Measurements from ENCODE around the gene MYO1B.
A peak's percentile ranks its signal among the peaks of the same experiment; 100 is the strongest.

Gene MYO1B

DNA sequence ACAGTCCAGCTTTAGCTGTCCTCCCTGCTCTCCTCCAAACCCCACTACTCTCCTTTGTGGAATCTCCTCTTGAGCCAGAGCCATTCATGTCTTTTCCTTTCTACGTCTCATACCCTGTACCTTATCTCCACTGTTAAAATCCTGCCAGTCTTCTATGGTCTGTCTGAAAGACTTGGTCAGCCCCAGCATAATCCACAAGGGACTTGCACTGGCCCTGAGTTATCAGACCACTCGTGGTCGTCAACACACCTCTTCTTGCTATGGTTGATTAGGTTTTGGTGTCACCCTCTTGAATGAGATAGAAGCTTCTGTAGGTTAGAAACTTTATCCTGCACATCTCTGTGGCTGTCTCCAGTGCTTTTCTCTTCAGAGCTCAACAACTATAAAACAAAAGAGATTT lies 56.8 kb downstream of the MYO1B start:
- no peak for DNase-seq

DNA sequence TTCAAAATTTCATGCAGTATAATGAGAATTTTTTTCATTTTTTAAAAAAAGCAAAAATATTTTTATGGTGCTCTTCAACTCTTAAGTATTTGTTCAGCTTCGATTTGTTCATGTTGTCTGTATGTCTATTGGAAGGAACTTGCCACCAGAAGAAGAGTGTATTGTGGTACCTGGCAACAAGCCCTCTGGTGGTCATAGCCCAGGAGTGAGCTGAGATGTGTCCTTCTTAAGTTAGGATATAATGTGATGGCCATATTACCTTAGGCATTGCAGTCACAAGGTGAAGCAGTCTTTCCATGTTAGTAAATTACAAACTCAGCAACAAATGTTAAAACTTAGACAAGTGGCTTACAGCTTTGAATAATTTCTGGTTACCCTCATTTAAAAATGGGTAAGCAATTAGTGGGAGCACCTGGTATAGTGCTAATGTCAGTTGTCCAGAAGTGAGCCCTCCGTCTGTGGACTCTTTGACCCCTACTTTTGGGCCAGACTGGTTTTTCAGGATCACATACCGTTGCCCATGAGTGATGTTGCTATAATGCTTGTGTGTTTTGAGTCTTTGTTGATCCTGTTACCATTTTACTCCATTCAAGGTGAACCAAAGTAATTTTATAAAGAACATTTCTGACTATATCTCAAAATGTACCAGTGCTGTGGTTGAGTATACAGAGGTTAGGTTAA lies 57.4 kb downstream of the MYO1B start:
- no peak for DNase-seq

DNA sequence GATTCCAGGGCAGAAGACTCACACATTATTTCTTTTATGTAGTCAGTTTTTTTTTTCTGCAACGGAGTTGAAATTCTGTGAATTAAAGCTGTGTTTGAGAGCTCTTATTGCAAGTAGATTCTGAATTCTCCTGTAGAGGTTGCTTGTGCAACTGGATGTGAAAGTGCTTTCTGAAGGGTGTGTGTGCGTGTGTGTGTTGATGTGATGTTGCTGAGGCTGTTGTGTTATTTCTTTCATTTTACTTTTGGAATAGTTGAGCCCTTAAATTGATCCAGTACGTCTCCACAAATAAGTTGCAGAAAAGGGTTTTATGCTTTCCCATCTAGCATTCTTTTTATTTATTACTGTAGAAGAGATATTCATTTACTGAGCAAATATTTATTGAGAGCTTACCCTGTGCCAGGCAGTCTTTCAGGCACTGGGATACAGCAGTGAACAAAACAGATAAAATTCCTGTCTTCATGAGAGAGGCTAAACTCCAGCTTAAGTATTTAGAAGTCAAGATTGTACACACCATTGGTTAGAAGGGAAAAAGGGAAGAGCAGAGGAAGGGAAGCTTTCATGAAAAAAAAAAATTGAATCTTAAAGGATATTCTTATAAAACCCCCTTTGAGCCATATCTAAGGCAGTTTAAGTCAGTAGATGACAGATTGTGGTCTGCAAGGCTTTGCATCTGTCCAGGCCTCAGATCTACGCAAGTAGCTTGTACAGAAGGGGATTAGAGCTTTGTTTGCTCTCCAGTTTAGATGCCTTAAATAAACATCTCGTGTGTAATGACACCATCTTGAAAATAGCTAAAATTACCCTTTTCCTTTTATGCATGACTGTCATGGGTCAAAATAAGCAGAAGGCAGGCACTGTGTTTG lies 58.2 kb downstream of the MYO1B start:
- DNase-seq: no peak

DNA sequence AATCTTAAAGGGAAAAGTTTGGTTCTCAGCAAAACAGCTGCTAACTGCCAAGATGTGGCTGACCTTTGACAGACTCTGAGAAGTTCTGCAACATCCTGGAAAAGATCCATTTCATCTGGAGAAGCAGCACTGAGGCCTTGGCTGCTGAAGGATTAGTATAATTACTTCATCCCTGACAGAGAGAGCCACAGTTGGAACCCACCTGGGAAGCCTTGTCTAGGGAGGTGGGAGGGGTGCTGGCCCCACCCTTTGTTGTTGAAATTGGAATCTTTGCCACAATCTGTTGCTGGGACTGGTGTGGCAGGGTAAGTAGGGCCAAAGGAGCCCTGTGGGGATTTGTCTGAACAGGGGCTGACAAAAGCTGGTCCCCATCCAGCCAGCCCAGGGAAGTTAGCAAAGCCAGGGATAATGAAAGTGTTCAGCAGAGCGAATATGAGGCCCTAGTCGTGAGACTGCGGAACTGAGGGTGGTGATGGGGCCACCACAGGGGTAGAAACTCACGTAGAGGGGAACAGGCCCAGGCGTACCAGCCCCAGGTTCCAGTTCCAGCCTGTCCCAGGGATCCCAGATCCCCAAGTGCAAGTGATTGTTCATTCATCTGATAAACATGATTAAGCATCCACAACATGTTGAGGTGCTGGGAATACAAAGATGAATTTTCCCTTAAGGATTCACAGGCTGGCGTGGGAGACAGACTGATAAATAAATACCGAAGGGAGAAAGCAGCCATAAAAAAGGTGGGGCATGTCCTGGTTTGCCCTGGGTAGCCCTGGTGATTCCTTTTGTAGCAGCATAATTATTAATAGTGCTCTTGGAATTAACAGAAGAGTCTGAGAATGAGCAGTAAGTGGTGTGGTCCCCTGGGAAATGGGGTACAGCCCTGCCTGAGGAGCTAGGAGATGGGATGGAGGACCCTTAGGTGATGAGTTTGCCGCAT lies 60.0 kb downstream of the MYO1B start:
- no peak for DNase-seq

DNA sequence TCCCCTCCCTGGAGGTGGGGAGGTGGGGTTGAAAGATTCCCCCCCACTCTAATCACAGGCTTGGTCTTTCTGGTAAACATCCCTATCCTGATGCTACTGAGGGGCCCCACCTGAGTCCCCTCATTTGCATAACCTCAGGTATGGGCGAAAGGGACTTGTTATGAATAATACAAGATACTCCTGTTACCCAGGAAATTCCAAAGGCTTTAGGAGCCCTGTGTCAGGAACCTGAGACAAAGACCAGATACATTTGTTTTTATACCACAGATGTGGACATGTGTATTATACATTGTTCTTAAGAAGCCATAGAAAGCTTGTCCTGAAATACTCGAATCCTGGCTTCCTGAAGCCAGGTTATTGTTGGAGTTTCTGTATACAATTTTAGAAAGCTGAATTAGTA lies 62.8 kb downstream of the MYO1B start:
- no peak for DNase-seq

DNA sequence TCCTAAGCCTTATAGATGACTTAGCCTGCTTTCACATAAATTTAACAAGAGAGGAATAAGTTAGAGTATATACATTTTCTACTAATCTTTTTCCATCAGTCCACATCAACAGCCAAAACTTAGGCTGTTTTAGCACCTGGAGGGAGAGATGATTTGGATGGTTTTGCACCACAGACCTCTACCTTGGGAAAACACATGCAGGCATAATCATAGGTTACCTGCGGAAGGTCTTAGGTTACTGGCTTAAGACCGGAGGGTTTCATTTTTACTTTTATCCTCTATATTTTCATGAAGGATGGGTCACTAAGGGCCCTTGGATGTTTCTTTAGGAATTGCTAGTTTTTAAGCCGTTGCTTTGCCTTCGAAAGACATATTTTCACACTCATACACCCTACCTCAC lies 66.0 kb downstream of the MYO1B start:
- no peak for DNase-seq

DNA sequence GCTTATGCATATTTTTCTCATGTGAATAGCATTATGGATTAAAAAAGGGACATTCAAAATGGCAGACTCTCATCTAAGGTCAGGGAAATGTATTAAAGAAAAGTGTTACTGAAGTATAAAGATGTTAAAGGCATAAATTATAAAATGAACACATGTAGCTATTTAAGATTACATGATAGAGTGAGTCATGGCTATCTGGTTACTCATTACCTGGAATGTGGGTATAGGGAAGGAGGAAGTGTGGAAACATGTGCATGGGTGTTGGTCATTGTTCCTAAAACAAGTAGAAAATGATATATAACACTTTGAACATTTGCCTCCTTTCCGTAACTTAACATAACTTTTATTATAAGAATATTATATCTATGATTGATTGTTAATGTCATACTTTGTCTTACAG lies 66.4 kb downstream of the MYO1B start:
- DNase-seq: peak; percentile 19 to 25

DNA sequence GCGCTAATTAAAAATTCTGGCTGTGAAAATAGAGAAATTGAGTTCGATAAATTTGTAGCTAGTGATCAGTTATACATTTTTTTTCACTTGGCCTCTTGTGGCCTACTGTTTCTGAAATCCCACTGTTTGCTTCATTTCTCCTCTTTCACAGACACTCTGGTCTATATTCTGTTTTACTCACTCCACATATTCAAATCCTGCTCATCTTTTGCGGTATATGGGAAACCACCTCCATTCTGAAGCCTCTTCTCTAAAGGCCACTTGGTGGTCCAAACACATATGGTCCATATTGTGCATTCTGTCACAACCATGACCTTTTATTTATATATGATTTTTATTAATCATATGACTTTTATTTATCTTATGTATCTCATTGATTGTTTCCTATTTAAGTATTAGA lies 67.0 kb downstream of the MYO1B start:
- DNase-seq: no peak

DNA sequence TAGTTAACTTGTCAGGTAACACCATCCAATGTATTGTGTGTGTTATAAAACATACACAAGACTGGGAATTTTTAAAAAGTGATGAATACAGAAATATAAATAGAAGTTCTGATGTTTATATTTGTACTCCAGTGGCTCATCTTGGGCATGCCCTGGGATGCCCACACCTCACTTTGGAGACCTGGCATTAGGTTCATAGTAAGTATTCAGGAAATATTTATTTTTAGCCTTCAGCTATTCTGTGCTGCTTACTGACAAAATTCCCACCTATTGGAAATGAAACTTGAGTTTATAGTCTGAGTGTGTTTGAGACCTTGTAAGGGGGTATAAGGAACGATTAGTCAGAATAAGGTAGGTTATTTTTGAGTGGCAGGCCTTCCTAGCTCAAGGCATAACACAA lies 67.5 kb downstream of the MYO1B start:
- DNase-seq: no peak

DNA sequence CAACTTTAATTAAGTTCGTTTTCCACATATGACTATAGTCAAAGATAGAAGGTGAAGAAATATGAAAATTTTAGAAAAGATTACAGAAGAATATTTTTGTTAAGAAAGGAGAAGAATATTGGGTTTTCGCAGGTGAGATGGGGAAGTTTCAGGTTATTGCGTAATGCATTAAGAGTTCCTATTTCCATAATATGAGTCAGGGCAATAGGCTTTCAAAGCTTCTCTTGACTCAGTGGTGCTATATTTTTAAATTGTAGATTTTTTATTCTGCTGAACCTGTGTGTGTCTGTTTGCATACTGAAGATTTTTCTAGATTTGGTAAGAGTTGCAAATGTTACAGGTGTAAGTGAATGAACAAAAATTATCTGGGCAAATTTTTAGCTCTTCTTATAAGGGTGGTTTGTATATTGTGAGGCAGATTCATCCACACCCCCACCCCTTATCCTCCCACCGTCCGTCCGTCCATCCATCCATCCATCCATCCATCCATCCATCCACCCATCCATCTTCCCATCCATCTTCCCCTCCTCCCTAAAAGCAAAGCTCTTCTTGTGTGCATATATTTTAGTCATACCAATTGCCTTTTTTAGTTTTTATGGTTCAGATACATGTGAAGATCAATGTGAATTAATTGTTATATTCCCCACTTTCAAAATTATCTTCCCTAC lies 69.6 kb downstream of the MYO1B start:
- no peak for DNase-seq

DNA sequence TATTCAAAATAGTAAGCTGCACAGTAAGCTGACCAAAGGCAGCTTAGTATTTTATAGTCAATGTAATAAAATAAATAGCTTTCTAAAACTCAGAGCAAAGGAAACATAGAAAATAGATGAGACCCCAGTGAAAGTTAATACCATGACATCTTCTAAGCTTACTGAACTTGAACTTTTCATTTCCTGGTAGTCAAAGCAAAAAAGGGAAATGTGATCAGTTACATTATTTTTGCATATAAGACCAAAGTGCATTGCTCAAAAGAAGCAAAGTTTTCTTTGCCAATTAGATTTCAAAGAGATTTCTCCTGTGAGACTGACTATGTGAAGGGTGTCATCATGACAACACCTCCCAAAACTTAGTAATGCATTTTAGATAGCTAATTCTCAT lies 70.2 kb downstream of the MYO1B start:
- DNase-seq: no peak

DNA sequence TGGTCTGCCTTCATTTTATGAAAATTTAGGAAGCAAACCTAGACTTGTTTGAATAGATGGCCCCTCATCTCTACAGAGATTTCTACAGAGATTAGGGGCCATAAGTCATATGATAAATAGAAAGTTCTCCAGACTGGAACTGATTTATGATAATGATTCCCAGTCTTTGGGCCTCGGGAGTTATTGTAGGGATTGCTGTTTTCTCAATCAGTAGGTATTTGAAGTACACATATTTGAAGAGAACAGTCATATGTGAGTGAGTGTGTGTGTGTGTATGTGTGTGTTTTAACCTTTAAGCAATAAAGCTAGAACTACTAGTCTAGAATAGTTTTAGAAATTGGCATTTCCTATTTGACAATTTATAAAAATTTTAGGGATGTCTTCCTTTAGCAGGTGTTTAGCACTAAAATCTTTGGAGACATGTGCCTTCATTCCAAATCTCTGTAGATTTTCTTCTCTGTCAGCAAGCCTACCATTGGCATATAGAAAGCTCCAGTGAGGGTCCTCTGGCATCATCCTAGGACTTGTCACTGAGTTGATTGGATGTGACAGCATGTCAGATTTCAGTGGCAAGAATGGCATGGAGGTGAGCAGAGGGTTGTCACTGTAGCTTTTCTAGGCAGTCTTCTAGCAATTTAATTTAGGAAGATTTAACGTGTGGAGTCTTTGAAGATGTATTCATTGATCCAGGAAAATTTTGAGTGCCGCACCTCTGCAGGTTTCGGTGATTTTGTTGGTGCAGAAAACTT lies 71.2 kb downstream of the MYO1B start:
- DNase-seq: no peak

DNA sequence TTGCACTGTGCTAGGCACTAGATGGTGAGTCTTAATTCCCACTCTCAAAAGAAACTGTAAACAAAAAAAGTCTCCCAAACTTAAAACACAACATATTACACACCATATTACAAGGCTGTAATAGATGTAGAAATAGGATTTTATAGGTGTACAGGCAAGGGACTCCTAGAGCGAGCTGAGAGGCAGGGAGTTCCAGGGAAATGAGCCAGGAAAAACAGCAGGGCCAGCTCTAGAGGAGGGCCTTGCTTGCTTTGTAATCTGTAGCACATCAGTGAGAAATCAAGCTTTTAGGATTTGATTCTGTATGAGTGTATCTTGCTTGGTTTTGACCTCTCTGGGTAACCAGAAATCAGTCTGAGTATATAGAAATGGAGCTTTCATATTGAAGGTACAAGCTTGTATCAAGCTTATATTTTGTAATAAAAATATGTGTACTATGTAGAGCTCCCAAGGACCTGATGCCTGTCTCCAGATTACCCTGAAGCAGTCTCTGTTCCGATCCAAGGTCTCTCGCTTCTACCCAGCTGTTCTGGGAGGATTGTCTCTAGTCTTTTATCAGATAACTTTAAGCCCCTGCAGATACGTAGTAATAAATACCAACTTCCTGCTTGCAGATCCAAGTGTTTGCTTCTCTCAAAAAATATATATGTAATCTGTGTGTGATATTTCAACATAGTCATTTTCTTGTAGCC lies 73.0 kb downstream of the MYO1B start:
- DNase-seq: no peak

DNA sequence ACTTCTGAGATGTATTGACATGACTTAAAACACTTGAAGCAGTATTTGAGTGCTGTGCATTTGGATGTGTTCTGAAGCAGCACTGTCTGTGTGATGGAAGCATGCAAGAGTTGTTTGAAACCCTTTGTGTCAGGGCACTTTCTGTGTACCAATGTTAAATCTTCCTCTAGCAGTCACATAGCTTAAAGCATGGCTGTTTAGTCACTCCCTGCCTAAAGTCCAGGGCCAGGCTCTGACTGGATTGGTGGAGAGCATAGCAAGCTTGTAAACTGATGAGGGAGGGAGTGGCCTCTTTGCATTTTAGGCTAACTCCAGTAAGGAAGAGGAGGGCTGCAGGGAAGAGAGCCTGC lies 73.5 kb downstream of the MYO1B start:
- no peak for DNase-seq

DNA sequence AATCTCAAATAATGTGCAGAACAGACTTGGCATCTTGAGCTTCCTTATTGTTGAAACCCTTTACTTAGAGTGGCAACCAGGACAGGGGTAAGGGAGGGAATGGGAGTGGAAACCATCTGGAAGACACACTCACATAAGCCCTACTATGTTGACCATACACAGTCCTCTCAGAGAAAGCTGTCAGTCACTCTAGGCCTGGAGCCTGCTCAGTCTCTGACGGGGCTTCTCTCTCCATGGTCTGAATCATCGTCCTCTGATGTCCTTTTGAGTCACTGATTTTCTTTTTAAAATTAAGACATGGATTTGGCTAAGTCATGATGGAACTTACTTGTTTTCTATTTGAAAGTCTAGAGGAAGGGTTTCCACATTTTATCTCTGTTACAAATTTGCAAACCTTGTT lies 74.0 kb downstream of the MYO1B start:
- no peak for DNase-seq

DNA sequence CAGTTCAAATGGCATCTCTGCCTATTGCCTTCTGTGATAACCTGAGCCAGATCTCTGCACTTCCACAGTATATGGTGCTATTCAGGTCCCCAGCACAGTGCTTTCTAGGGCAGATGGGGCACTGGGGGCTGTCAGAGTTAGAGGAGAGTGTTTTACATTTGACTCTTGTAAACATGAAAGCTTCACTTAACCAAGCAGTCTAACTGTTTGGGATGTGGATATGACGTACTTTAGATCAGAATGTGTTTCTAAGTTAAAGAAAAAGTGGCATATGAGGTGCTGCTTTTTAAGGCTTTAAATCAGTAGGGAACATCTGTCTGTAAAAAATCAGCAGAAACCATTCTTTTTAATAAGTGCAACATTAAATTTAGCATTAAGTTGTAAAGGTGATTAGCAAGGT lies 75.7 kb downstream of the MYO1B start:
- no peak for DNase-seq

DNA sequence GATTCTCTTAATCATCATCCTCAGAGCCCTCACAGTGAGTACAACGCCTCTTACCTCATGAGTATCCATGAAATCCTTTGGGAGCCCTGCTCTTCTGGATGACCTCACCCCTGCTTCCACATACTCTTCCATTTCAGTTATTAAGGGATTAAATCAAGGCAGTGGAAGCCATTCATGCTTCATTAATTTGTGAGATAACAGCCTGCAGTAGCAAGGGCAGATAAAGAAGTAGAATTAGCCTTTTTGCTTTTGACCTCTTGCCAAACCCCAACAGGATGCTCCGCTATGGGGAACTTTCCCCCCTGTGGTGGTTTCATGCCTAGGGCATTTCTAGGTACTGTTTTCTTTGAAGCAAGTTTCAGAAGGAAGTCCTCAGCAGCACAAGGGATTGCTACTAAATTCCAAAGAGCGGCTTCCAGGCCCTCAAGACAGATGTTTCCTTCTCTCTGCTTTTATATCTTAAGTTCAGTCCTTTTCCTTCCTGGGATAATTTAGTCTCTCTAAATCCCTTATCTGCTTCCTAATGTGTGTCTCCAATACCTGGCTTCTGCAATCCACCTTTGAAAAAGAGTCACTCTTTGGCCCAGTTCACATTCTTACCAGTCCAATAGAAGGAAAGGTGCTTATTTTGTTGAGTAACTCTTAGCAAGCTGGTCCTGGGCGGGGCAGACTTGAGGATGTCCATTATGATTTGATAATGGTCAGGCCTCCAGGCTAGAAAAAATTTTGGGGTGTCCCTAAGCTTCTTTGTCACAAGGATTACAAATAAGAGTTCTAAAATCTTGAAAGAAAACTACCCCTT lies 76.9 kb downstream of the MYO1B start:
- DNase-seq: peak; percentile 11 to 37

DNA sequence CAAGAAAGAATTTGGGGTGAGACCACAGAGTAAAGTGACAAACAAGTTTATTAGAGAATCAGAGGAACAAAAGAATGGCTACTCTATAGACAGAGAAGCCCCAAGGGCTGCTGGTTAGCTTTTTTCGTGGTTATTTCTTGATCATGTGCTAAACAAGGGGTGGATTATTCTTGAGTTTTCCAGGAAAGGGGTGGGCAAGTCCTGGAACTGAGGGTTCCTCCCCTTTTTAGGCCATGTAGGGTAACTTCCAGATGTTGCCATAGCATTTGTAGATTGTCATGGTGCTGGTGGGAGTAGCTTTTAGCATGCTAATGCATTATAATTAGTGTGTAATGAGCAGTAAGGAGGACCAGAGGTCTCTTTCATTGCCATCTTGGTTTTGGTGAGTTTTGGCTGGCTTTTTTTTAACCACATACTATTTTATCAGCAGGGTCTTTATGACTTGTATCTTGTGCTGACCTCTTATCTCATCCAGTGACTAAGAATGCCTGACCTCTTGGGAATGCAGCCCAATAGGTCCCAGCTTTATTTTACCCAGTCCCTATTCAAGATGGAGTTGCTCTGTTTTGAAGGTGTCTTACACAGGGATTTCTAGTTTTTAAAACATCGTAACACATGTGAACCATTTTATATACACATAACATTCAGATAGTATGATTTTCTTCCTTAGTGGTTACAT lies 77.8 kb downstream of the MYO1B start:
- DNase-seq: no peak

DNA sequence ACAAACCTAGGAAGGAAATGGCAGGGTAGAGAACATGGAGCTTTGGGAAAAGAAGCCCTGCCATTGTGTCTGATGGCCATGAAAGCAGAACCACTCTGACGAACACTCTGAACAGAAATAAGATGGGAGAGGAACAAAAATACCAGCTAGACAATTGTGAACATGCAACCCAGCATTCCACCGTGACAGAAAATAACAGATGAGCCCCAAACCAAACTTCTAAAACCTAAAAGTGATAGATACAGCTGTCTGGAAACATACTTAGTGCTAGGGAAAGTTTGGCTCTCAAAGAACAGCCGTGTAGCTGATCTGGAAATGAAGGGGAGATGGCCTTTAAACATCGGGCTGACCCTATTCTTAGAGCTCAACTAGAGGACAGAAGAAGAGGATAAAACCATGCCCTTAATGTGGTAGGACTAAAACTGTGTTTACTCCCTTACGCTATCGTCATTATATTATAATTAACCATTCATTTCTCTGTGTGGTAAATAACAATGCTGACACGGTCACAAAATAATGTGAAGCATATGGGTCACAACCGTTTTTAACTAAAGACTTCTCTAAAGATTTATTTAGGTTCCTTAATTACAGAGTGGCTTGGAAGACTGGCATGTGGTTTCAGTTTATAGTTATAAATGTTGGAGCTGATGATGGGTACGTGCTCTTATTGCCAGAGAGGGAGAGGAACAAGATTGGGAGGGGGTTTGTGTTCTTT lies 80.6 kb downstream of the MYO1B start:
- DNase-seq: no peak
